ENCODE measurements around the gene NRG3. TPM values are rescaled to one million over a fixed set of nuclear protein-coding genes. Genes with fewer than 3 reads are reported as not detected.

The NRG3 gene
- total RNA-seq, 6 experiments from 2014 or later: 0.34 to 0.99 (median 0.75) TPM

GRCh38 chr10:82814635-82815034 lies 939.6 kb downstream of the NRG3 start:
- intact Hi-C loops (cut with DNase I): no loop called here
- Histone ChIP-seq H3K9me3 (no peaks in the 10 kb centered on the region), H3K4me1 (no peaks in the 10 kb centered on the region), H3K36me3 (no peaks in the 10 kb centered on the region), H3K4me3 (no peak overlapping the region), H3K27me3 (no peaks in the 10 kb centered on the region), H3K27ac (no peak overlapping the region)
- DNase-seq (no peak), ATAC-seq (no peak)
- no peak for TF ChIP-seq POLR2A (IDR thresholded peaks at IDR 0.05)
- no peak for TF ChIP-seq CTCF (IDR thresholded peaks at IDR 0.05)

- WGBS (ENCODE audit: insufficient coverage, low coverage, low lambda C conversion rate, missing lambda C conversion rate): 78% methylated on average over 4 of the region's 7 CpGs
- DNase-seq: no peak
- no peaks in the 10 kb centered on the region for H3K9me3 ChIP-seq
- no peak overlapping the region for H3K4me3 ChIP-seq
- ATAC-seq: no peak
- no peaks in the 10 kb centered on the region for H3K27me3 ChIP-seq
- H3K27ac ChIP-seq: no peak overlapping the region
- no peaks in the 10 kb centered on the region for H3K4me1 ChIP-seq
- no peak for TF ChIP-seq POLR2A (IDR thresholded peaks at IDR 0.05)
- no peak for TF ChIP-seq CTCF (IDR thresholded peaks at IDR 0.05)
- intact Hi-C loops (cut with DNase I): no loop called here
- no peaks in the 10 kb centered on the region for H3K36me3 ChIP-seq
These were observed 940.7 kb downstream of the NRG3 start for GRCh38 chr10:82815680-82816079.

GRCh38 chr10:82817676-82818422 lies 942.9 kb downstream of the NRG3 start:
- intact Hi-C loops (cut with DNase I): no loop called here

GRCh38 chr10:82821043-82821442 lies 946.0 kb downstream of the NRG3 start:
- H3K4me1 ChIP-seq: no peaks in the 10 kb centered on the region
- no peak for TF ChIP-seq CTCF (IDR thresholded peaks at IDR 0.05)
- TF ChIP-seq POLR2A (IDR thresholded peaks at IDR 0.05): no peak
- 28% methylated on average over 2 of the region's 2 CpGs for WGBS (ENCODE audit: insufficient coverage, low coverage, low lambda C conversion rate, missing lambda C conversion rate)
- no peaks in the 10 kb centered on the region for H3K9me3 ChIP-seq
- ATAC-seq (no peak), DNase-seq (no peak)
- no peaks in the 10 kb centered on the region for H3K36me3 ChIP-seq
- no peak overlapping the region for H3K27ac ChIP-seq
- no peaks in the 10 kb centered on the region for H3K27me3 ChIP-seq
- H3K4me3 ChIP-seq: no peak overlapping the region
- intact Hi-C loops (cut with DNase I): no loop called here

More at GRCh38 chr10:82817676-82818422, 942.9 kb downstream of the NRG3 start:
- 83% methylated on average over 3 of the region's 6 CpGs for WGBS (ENCODE audit: insufficient coverage, low coverage, low lambda C conversion rate, missing lambda C conversion rate)
- TF ChIP-seq CTCF (IDR thresholded peaks at IDR 0.05) (no peak), POLR2A (IDR thresholded peaks at IDR 0.05) (no peak)
- DNase-seq (no peak), ATAC-seq (no peak)
- no peak overlapping the region for H3K4me3 ChIP-seq
- H3K27me3 ChIP-seq: no peaks in the 10 kb centered on the region
- H3K27ac ChIP-seq: no peak overlapping the region
- H3K4me1 ChIP-seq: no peaks in the 10 kb centered on the region
- no peaks in the 10 kb centered on the region for H3K9me3 ChIP-seq
- H3K36me3 ChIP-seq: no peaks in the 10 kb centered on the region
